HL-60/S4 treated with phorbol 12-myristate 13-acetate at 8.2 ng/mL for 4 days and 3 days (cell line): ENCODE results near the gene SPTLC2.
"Not testable (repeated sequence)": the region's sequence is repeated elsewhere in the genome, so short reads cannot be mapped to it uniquely, and the experiment has no call there.

ENCODE experiments used
- in situ Hi-C: fragments of 300-500 bp; cut with MboI; formaldehyde crosslinking; loops from 2 replicates; pipeline ENCODE4 v1.15.0; 2022; ENCODE audit warnings: low sequenced_read_pairs

SPTLC2 gene

DNA sequence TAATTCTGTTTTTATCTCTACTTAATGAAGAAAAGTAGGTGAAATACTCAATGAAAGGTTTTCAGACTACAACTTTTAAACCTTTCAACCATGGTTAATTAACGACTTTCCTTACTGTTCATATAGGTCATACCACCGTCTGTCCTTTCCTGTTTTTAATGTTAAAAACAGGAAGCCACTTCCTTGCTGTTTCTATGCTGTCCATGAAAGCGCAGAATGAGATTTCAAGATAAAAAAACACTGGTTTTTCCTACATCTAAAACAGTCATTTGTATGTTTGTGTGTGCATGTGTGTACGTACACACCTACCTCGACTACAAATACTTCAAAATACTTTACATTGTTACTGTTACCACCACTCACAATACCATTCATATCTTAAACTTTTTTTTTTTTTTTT, 27.3 kb downstream of the SPTLC2 start:
- in situ Hi-C loops: no loop called here

GRCh38 chr14:77588411-77589025, 27.9 kb downstream of the SPTLC2 start:
- in situ Hi-C loops: not testable (repeated sequence)

GRCh38 chr14:77585385-77585784, 31.1 kb downstream of the SPTLC2 start:
- in situ Hi-C loops: no loop called here

DNA sequence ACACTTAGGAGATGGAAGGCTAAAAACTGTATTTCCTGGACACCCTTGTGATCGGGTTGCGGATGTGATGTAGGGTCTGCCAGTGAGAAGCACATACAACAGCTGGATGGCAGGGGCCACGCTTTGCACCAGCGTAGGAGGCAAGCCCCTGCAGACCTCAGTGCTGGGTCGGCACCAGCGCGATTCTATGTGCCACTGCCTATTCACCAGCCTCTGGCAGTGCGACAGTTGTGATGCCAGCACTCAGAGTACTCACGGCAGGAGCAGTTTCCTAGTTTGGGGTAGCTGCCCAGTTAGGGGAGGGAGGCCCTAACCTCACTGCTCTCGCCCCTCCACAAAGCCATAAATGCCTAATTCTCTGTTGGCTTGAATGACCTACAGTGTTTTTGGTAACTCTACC, 31.6 kb downstream of the SPTLC2 start:
- in situ Hi-C loops: no loop called here

GRCh38 chr14:77583657-77584056, 32.8 kb downstream of the SPTLC2 start:
- in situ Hi-C loops: no loop called here

GRCh38 chr14:77582511-77582910, 33.9 kb downstream of the SPTLC2 start:
- in situ Hi-C loops: no loop called here

GRCh38 chr14:77580964-77581505, 35.4 kb downstream of the SPTLC2 start:
- in situ Hi-C loops: no loop called here

GRCh38 chr14:77580477-77580876, 36.0 kb downstream of the SPTLC2 start:
- in situ Hi-C loops: no loop called here

- in situ Hi-C loops: no loop called here
These were observed 36.7 kb downstream of the SPTLC2 start for GRCh38 chr14:77579780-77580179.

DNA sequence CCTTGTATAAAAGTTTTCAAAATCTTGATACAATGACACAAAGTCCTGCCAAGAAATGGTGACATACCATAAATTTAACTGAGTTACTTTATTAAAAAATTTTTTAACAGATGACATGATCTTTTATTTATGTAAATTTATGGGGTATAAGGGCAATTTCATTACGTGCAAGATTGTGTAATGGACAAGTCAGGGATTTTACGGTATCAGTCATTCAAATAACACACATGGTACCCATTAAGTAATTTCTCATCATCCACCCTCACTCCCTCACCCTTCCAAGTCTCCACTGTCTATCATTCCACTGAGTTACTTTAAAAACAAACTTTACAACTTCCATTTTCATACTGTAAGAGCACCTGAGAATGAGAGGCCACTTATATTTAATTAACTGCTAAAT, 37.4 kb downstream of the SPTLC2 start:
- in situ Hi-C loops: no loop called here

DNA sequence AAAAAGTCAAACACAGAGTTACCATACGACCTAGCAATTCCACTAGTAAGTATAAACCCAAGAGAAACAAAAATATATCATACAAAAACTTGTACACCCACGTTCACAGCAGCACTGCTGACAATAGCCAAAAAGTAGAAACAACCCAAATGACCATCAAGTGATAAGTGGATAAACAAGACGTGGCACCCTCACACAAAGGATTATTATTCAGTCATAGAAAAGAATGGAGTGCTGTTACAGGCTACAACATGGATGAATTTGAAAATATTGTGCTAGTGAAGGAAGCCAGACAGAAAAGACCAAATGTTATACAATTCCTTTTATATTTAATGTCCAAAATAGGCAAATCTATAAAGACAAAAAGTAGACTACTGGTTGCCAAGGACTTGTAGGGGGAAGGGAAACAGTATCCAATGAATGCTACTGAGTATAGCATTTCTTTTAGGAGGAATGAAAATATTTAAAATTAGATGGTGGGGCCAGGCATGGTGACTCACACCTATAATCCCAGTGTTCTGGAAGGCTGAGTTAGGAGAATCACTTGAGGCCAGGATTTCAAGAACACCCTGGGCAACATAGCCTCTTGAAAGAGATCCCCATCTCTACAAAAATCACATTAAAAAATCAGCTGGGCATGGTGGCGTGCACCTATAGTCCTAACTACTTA, 41.9 kb downstream of the SPTLC2 start:
- in situ Hi-C loops: no loop called here

GRCh38 chr14:77573964-77574363, 42.5 kb downstream of the SPTLC2 start:
- in situ Hi-C loops: no loop called here

DNA sequence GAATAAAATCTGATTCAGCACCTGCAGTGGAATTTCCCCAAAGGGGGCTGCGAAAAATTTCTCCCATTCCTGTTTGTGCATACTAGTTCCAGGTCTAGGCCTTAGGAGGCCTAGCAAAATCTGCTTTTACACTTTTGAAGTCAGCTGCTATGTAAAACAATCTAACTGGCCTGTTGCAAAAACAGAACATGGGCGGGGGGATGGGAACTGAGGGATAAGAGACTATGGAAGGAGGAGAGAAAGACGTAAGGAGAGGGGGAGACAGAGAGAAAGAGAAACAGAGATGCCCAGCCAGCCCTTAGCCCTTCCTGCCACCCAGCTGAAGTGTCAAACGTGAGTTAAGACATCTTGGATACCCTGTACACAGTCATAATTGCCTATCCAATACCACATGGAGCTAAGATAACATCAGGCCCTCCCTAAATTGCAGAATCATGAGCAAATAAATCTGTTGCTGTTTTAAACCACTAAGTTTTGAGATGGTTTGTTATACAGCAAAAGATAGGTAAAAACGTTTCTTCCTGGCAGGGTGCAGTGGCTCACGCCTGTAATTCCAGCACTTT, 45.6 kb downstream of the SPTLC2 start:
- in situ Hi-C loops: no loop called here

DNA sequence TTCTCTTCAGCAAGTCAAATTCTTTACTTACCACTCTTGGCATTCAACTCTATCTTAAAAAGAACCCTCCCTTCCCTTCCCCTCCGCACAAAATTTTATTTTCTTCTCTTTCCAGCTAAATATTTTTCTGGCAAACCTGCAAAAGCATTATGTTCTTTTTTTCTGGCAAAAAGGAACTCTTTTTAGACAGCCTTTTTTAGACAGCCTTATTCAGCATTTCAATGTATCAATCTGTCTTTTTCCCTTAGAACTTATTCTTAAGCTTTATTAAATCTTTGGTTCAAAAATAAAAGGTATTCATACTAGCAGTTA, 50.5 kb downstream of the SPTLC2 start:
- in situ Hi-C loops: no loop called here

GRCh38 chr14:77565289-77565993, 51.0 kb downstream of the SPTLC2 start:
- in situ Hi-C loops: no loop called here

- in situ Hi-C loops: no loop called here
These were observed 53.8 kb downstream of the SPTLC2 start for GRCh38 chr14:77562681-77563080.

DNA sequence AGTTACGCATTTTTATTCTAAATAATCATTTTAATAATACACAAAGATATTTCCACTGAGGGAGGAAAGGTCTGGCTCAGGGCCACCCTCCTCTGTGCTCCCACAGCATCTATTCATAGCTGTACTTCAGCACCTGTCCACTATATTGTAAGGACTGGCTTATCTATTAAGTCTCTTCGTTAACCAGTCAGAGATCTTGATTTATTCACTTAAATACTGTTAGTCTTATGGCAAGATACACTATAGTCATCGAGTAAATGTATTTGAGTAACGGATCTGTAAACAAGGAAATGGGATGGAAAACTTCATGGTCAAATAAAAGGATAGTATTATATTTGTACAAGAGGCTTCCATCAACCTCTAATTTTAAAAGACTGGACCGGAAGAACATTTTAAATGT, 54.6 kb downstream of the SPTLC2 start:
- in situ Hi-C loops: no loop called here

GRCh38 chr14:77559381-77559780, 57.1 kb downstream of the SPTLC2 start:
- in situ Hi-C loops: no loop called here

DNA sequence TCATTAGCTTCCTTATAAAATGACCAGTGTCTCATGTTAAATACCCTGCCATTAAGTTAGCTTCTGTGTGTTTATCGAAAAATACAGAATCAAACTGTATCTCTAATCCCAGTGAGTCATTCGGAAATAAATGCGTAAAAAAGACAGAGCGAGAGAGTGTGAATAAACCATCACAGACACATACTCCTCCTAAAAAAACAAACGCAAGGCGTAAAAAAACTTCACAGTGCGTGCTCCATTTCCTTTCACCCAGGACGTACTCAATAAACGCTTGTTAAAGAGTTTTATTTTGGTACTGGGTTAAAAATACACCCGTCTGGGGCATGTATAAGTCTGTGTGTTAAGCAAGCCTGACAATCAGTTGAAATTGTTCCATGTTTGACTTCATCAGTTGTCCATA, 59.0 kb downstream of the SPTLC2 start:
- in situ Hi-C loops: no loop called here

GRCh38 chr14:77556946-77557345, 59.5 kb downstream of the SPTLC2 start:
- in situ Hi-C loops: no loop called here

DNA sequence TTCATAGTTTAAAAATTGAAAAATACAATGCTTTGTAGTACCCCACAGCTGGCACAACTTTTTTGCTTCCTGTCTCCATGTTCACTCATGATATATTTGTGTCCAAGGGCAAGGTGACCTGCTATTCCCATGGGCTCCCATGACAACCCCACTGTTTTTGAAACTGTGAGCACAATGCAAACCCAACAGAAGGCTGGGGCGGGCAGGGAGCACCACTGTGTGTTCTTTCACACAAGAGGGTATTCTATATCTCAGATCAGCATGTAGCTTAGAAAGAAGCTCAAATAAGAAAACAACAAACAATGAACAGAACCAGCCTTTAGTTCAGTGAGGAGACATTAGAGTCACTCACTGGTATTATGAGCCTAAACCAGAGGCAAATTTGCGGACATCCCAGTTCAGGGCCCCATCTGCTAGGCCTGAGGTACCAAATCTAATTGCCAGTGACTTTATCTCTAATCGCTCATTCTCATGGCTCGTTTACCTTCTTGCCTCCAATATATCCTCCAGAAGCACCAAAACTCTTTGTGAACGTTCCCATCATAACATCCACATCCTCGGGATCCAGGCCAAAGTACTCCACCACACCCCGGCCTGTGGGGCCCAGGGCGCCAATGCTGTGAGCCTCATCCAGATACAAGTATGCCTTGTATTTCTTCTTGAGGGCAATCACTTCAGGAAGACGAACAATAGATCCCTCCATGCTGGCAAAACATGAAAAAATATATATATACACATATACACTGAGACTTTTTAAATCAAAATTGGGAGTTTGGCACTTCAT, 61.4 kb downstream of the SPTLC2 start:
- in situ Hi-C loops: no loop called here
